ENCODE measurements around the gene KCNQ4. TPM values are rescaled to one million over a fixed set of nuclear protein-coding genes. Genes with fewer than 3 reads are reported as not detected.

The KCNQ4 gene
- total and polyA plus RNA-seq, 2 of the 4 experiments (the other 2 are of a cell fraction), result 0.07 TPM; not detected in 1

DNA sequence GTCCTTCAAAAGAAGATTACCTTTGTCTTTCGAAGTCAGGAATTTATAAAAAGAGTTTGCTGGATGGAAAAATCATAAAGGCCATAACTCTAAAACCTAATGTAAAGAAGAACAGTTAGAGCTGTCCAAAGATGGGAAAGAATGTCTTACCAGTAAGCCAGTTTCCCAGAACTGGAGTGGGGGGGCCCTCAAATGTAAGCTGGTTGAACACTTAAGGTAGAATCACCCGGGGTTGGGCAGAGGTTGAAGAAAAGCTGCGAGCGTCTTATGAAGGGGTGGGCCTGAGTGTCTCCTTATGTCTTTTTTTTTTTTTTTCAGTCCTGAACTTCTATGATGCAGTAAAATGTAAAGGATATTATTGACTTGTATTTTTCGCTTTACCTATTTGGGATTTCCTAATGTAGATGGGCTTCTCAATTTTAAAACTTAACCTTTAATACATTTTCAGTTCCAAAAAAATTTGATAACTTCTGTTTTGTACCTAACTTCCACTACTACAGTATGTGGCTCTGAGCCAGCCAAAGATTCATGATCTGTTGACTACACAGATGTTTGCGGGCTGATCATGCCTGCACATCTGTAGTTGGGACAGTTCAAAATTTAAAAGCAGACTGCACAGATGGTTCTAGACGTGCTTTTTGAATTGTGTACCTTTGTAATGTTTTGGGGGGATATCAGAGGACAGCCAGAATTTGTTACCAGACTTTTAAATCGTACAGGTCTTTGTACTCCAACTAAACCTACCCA, 48.5 kb upstream of the KCNQ4 start:
- H3K9ac ChIP-seq (ENCODE audit: low read depth, low read length), result no peak overlapping the region
- H2BK20ac ChIP-seq (ENCODE audit: low read depth, low read length), result no peak overlapping the region
- in situ Hi-C loops (cut with MboI; ENCODE audit: low sequenced_read_pairs), result no loop called here
- H3K4ac ChIP-seq (ENCODE audit: low read depth, low read length), result no peak overlapping the region
- no TSS peak for BruUV-seq (replicated peaks)
- no peak overlapping the region for H4K5ac ChIP-seq (ENCODE audit: low read depth, low read length)
- H4K91ac ChIP-seq (ENCODE audit: insufficient read depth, low read depth, low read length), result no peak overlapping the region
- DNase-seq (no peak), ATAC-seq (ENCODE audit: low read depth) (no peak)
- H3K23ac ChIP-seq (ENCODE audit: low read depth, low read length), result no peak overlapping the region
- dilution Hi-C loops (cut with HindIII; ENCODE audit: low sequenced_read_pairs, unreplicated experiment), result no loop called here
- H3K4me1 ChIP-seq (ENCODE audit: control insufficient read depth, insufficient read depth, low read length), result peaks cover 5% of the 10 kb centered on the region
- intact Hi-C loops (cut with micrococcal nuclease), result no loop called here
- no peak overlapping the region for H3K14ac ChIP-seq (replicated peaks; ENCODE audit: low read depth, low read length)
- peaks cover 5% of the 10 kb centered on the region for H3K9me1 ChIP-seq (ENCODE audit: insufficient read depth, low read length)
- H2BK5ac ChIP-seq (ENCODE audit: low read depth, low read length, poor library complexity, severe bottlenecking), result no peak overlapping the region
- H2AK9ac ChIP-seq (replicated peaks; ENCODE audit: low read depth, low read length, poor library complexity), result no peak overlapping the region
- no peak overlapping the region for H2BK120ac ChIP-seq (ENCODE audit: low read depth, low read length)
- CTCF ChIA-PET, result interaction anchor here (0.5 to 1.4 kb wide), 3 partner anchors 9 to 60 kb away, joined by 3 to 4 read pairs (median 3); no protein-coding TSS in a partner anchor
- no peak overlapping the region for H4K8ac ChIP-seq (ENCODE audit: low read depth in 2 of 2, low read length in 2 of 2)
- no peaks in the 10 kb centered on the region; the same call in 1 of the 2 replicates for H4K20me1 ChIP-seq (ENCODE audit: insufficient read depth, low read length)
- H3K79me1 ChIP-seq (ENCODE audit: low read depth in 1 of 2, low read length in 2 of 2), result peaks cover 27 to 53% of the 10 kb centered on the region in 2 experiments; a peak in 3 of 4 replicates
- H3K27ac ChIP-seq (ENCODE audit: insufficient read depth, low read length), result no peak overlapping the region
- TF ChIP-seq MAFK (IDR thresholded peaks at IDR 0.05; ENCODE audit: low read depth, low read length), result no peak
- no peak for TF ChIP-seq MXI1 (IDR thresholded peaks at IDR 0.05; ENCODE audit: borderline replicate concordance, low read depth, low read length)
- TF ChIP-seq, protein P1, sequence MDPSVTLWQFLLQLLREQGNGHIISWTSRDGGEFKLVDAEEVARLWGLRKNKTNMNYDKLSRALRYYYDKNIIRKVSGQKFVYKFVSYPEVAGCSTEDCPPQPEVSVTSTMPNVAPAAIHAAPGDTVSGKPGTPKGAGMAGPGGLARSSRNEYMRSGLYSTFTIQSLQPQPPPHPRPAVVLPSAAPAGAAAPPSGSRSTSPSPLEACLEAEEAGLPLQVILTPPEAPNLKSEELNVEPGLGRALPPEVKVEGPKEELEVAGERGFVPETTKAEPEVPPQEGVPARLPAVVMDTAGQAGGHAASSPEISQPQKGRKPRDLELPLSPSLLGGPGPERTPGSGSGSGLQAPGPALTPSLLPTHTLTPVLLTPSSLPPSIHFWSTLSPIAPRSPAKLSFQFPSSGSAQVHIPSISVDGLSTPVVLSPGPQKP (IDR thresholded peaks at IDR 0.05; ENCODE audit: borderline replicate concordance, low read depth, low read length), result no peak
- no peak for TF ChIP-seq FOS (IDR thresholded peaks at IDR 0.05; ENCODE audit: low read depth, low read length)
- no peak for TF ChIP-seq NFE2L2 (IDR thresholded peaks at IDR 0.05; ENCODE audit: low read depth, low read length)
- TF ChIP-seq POLR2A (IDR thresholded peaks at IDR 0.05; ENCODE audit: low read depth, low read length), result no peak
- TF ChIP-seq CTCF (conservative IDR thresholded peaks at IDR 0.05; ENCODE audit: low read depth, low read length), result no peak
- TF ChIP-seq RCOR1 (IDR thresholded peaks at IDR 0.05; ENCODE audit: insufficient replicate concordance, low read length), result no peak
- no peak overlapping the region for H2AK5ac ChIP-seq (ENCODE audit: low read depth, low read length)
- no peak overlapping the region for H3K56ac ChIP-seq (ENCODE audit: extremely low read depth, insufficient read depth, low read length)
- no peak overlapping the region for H2BK15ac ChIP-seq (ENCODE audit: low read depth, low read length)
- H3K4me3 ChIP-seq (ENCODE audit: insufficient read depth, low read depth, low read length), result no peak overlapping the region
- WGBS, 2 experiments (ENCODE audit: extremely low coverage in 2 of 2, insufficient read length in 1 of 2), result no CpG with 5 or more reads among the region's 8 CpGs
- H3K9me3 ChIP-seq (ENCODE audit: control insufficient read depth, insufficient read depth, low read length), result no peaks in the 10 kb centered on the region; the same call in 1 of the 2 replicates
- no peak overlapping the region for H3K4me2 ChIP-seq (ENCODE audit: low read depth, low read length)
- POLR2A ChIA-PET (ENCODE audit: unreplicated experiment), result no interaction called here
- H2AFZ ChIP-seq (replicated peaks; ENCODE audit: low read length, poor library complexity), result no peak overlapping the region
- H3K36me3 ChIP-seq (ENCODE audit: control insufficient read depth, insufficient read depth, low read length), result peaks cover 6% of the 10 kb centered on the region
- H3K27me3 ChIP-seq (ENCODE audit: control insufficient read depth, insufficient read depth, low read length), result no peaks in the 10 kb centered on the region
- H3K18ac ChIP-seq (ENCODE audit: low read depth, low read length), result no peak overlapping the region

Data from IMR-90 (cell line).